Measurements from ENCODE around the gene FAT1.

Gene FAT1

DNA sequence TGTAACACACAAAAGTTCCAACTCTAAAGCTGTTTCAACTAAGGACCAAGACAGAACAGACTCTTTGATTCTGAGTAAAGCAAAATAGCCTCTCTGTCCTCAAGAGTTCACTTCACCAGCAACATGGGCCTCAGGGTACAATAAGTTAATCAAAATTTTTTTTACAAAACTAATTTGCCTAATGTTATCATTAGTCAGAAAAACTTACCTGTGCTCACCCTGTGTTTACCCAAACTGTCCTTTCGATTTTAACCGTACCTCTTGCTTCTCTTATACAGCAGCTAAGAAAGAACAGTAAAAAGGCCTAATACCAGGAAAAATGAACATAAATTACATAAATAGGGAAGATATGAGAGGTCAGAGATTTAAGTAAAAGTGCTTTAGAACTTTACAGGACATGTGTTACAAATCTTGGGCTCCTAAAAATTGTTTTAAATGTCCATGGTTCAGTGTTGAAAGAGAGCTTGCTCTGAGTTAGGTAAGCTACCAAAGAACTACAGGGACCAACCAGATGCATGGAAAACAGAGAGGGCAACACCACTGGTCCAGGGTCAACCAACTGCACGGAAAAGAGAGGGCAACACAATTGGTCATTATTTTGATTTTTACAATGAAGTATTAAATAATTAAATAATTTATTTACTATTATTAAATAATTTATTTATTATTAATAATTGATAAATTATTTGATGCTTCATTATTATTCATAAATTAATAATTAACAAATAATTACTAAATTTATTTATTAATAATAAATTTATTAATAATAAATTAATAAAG is 73.1 kb downstream of the FAT1 start:
- H3K27ac ChIP-seq (ENCODE audit: low read depth, low read length) = no peak overlapping the region
- H3K36me3 ChIP-seq (ENCODE audit: control insufficient read depth in 1 of 2, insufficient read depth in 2 of 2, low read length in 2 of 2) = peaks cover 3 to 5% of the 10 kb centered on the region in 2 experiments
- no peak overlapping the region for H4K91ac ChIP-seq (ENCODE audit: low read depth, low read length)
- no peaks in the 10 kb centered on the region for H3K79me1 ChIP-seq (ENCODE audit: low read length)
- H2BK5ac ChIP-seq (ENCODE audit: low read depth, low read length, poor library complexity) = no peak overlapping the region
- H4K12ac ChIP-seq (ENCODE audit: low read depth, low read length) = no peak overlapping the region
- no peak for DNase-seq
- no peak overlapping the region for H2BK120ac ChIP-seq (ENCODE audit: insufficient read depth, low read length, poor library complexity)
- no peaks in the 10 kb centered on the region for H3K79me2 ChIP-seq (ENCODE audit: control insufficient read depth, insufficient read depth, low read length, poor library complexity)
- no peak overlapping the region for H3K9ac ChIP-seq (ENCODE audit: low read length)
- peaks cover 4% of the 10 kb centered on the region for H3K9me3 ChIP-seq (ENCODE audit: insufficient read depth, low read depth, low read length)
- no peaks in the 10 kb centered on the region for H3K4me1 ChIP-seq (ENCODE audit: control insufficient read depth in 1 of 2, insufficient read depth in 2 of 2, low read length in 2 of 2)
- H3K4ac ChIP-seq (ENCODE audit: low read depth, low read length) = no peak overlapping the region
- H3K27me3 ChIP-seq (ENCODE audit: insufficient read depth, low read length) = no peaks in the 10 kb centered on the region
- no peak overlapping the region for H3K23ac ChIP-seq (ENCODE audit: low read length)
- no peak overlapping the region for H4K8ac ChIP-seq (ENCODE audit: low read depth, low read length)
- no peak overlapping the region for H2AFZ ChIP-seq (ENCODE audit: insufficient read depth, low read length, poor library complexity)
- no peak overlapping the region for H2BK12ac ChIP-seq (ENCODE audit: low read length)
- no CpG with 5 or more reads among the region's 3 CpGs for WGBS (ENCODE audit: extremely low coverage, insufficient coverage, insufficient read length)
- no peak overlapping the region for H3K4me3 ChIP-seq (ENCODE audit: low read depth, low read length)
- no peak overlapping the region for H2AK5ac ChIP-seq (ENCODE audit: low read length)
- H3K14ac ChIP-seq (ENCODE audit: low read length) = no peak overlapping the region
- H3K18ac ChIP-seq (ENCODE audit: low read length) = no peak overlapping the region
- H3K4me2 ChIP-seq (ENCODE audit: low read length) = no peak overlapping the region

GRCh38 chr4:186647821-186648220 is 75.8 kb downstream of the FAT1 start:
- Histone ChIP-seq H3K9me3 (ENCODE audit: insufficient read depth, low read depth, low read length) (peaks cover 5% of the 10 kb centered on the region), H2BK5ac (ENCODE audit: low read depth, low read length, poor library complexity) (no peak overlapping the region), H2AFZ (ENCODE audit: insufficient read depth, low read length, poor library complexity) (no peak overlapping the region), H3K18ac (ENCODE audit: low read length) (no peak overlapping the region), H4K91ac (ENCODE audit: low read depth, low read length) (no peak overlapping the region), H4K12ac (ENCODE audit: low read depth, low read length) (no peak overlapping the region), H3K9ac (ENCODE audit: low read length) (no peak overlapping the region), H3K23ac (ENCODE audit: low read length) (no peak overlapping the region), H3K79me1 (ENCODE audit: low read length) (no peaks in the 10 kb centered on the region), H3K27ac (ENCODE audit: low read depth, low read length) (no peak overlapping the region), H3K36me3 (ENCODE audit: control insufficient read depth in 1 of 2, insufficient read depth in 2 of 2, low read length in 2 of 2) (peaks cover 3 to 5% of the 10 kb centered on the region in 2 experiments), H3K4me2 (ENCODE audit: low read length) (no peak overlapping the region), H4K8ac (ENCODE audit: low read depth, low read length) (no peak overlapping the region), H3K4ac (ENCODE audit: low read depth, low read length) (no peak overlapping the region), H2BK12ac (ENCODE audit: low read length) (no peak overlapping the region), H2AK5ac (ENCODE audit: low read length) (no peak overlapping the region), H3K4me3 (ENCODE audit: low read depth, low read length) (no peak overlapping the region), H3K14ac (ENCODE audit: low read length) (no peak overlapping the region), H3K79me2 (ENCODE audit: control insufficient read depth, insufficient read depth, low read length, poor library complexity) (no peaks in the 10 kb centered on the region), H3K4me1 (ENCODE audit: control insufficient read depth in 1 of 2, insufficient read depth in 2 of 2, low read length in 2 of 2) (no peaks in the 10 kb centered on the region), H2BK120ac (ENCODE audit: insufficient read depth, low read length, poor library complexity) (no peak overlapping the region), H3K27me3 (ENCODE audit: insufficient read depth, low read length) (no peaks in the 10 kb centered on the region)
- no CpG with 5 or more reads among the region's 4 CpGs for WGBS (ENCODE audit: extremely low coverage, insufficient coverage, insufficient read length)
- no peak for DNase-seq

DNA sequence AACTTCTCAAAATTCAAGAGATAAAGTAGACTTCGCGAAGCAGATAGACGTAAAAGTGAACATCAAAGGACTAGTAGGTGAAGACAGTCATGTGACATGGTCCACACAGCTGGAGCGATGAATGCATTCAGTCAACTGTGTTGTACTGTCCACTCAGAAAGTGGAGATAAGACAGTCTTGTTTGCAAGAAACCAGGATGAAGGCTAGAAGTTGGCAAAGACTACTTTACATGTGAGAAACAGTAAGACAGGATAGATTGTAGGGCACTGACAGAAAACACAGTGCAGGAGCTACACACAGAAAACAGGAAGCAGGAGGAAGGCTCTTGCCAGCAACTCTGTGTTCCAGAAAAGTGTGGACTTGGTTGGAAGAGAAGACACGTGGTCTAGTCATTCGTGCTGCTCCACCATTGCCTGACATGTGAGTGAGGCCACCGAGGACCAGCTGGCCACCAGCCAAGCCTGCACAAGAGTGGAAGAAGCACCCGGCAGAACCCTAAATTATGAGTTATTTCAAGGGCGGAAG is 78.9 kb downstream of the FAT1 start:
- Histone ChIP-seq H3K9me3 (ENCODE audit: insufficient read depth, low read depth, low read length) (peaks cover 1% of the 10 kb centered on the region), H3K36me3 (ENCODE audit: control insufficient read depth in 1 of 2, insufficient read depth in 2 of 2, low read length in 2 of 2) (peaks cover 7 to 8% of the 10 kb centered on the region in 2 experiments), H2AFZ (ENCODE audit: insufficient read depth, low read length, poor library complexity) (no peak overlapping the region), H3K27me3 (ENCODE audit: insufficient read depth, low read length) (no peaks in the 10 kb centered on the region), H3K4me1 (ENCODE audit: control insufficient read depth in 1 of 2, insufficient read depth in 2 of 2, low read length in 2 of 2) (no peaks in the 10 kb centered on the region), H3K79me1 (ENCODE audit: low read length) (no peaks in the 10 kb centered on the region), H2BK120ac (ENCODE audit: insufficient read depth, low read length, poor library complexity) (no peak overlapping the region), H4K8ac (ENCODE audit: low read depth, low read length) (no peak overlapping the region), H4K91ac (ENCODE audit: low read depth, low read length) (no peak overlapping the region), H3K23ac (ENCODE audit: low read length) (no peak overlapping the region), H3K4me2 (ENCODE audit: low read length) (no peak overlapping the region), H2AK5ac (ENCODE audit: low read length) (no peak overlapping the region), H3K4me3 (ENCODE audit: low read depth, low read length) (no peak overlapping the region), H3K18ac (ENCODE audit: low read length) (no peak overlapping the region), H3K14ac (ENCODE audit: low read length) (no peak overlapping the region), H2BK5ac (ENCODE audit: low read depth, low read length, poor library complexity) (no peak overlapping the region), H2BK12ac (ENCODE audit: low read length) (no peak overlapping the region), H4K12ac (ENCODE audit: low read depth, low read length) (no peak overlapping the region), H3K27ac (ENCODE audit: low read depth, low read length) (no peak overlapping the region), H3K9ac (ENCODE audit: low read length) (no peak overlapping the region), H3K4ac (ENCODE audit: low read depth, low read length) (no peak overlapping the region), H3K79me2 (ENCODE audit: control insufficient read depth, insufficient read depth, low read length, poor library complexity) (no peaks in the 10 kb centered on the region)
- WGBS (ENCODE audit: extremely low coverage, insufficient coverage, insufficient read length) = no CpG with 5 or more reads among the region's 9 CpGs
- DNase-seq = no peak

DNA sequence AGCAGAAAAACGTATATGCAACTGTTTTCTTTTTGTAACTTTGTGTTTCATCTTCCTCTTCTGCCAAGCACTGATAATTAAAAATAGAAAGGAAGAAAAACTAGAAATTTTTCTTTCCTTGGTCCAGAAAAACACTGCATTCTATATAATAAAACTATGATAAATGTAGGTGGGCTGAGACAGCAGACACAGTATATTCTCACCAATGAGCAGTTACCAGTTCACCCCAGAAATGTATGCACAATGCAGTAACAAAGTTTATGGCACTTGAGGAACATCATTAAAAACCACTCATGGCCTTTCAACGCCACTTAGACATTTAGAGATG is 79.4 kb downstream of the FAT1 start:
- Histone ChIP-seq H4K12ac (ENCODE audit: low read depth, low read length) (no peak overlapping the region), H3K36me3 (ENCODE audit: control insufficient read depth in 1 of 2, insufficient read depth in 2 of 2, low read length in 2 of 2) (peaks cover 5 to 8% of the 10 kb centered on the region in 2 experiments), H2AFZ (ENCODE audit: insufficient read depth, low read length, poor library complexity) (no peak overlapping the region), H3K18ac (ENCODE audit: low read length) (no peak overlapping the region), H3K27ac (ENCODE audit: low read depth, low read length) (no peak overlapping the region), H3K9me3 (ENCODE audit: insufficient read depth, low read depth, low read length) (peaks cover 1% of the 10 kb centered on the region), H4K8ac (ENCODE audit: low read depth, low read length) (no peak overlapping the region), H3K14ac (ENCODE audit: low read length) (no peak overlapping the region), H2BK5ac (ENCODE audit: low read depth, low read length, poor library complexity) (no peak overlapping the region), H3K4me2 (ENCODE audit: low read length) (no peak overlapping the region), H3K23ac (ENCODE audit: low read length) (no peak overlapping the region), H3K4me3 (ENCODE audit: low read depth, low read length) (no peak overlapping the region), H4K91ac (ENCODE audit: low read depth, low read length) (no peak overlapping the region), H2BK12ac (ENCODE audit: low read length) (no peak overlapping the region), H3K4ac (ENCODE audit: low read depth, low read length) (no peak overlapping the region), H3K79me1 (ENCODE audit: low read length) (no peaks in the 10 kb centered on the region), H3K27me3 (ENCODE audit: insufficient read depth, low read length) (no peaks in the 10 kb centered on the region), H3K4me1 (ENCODE audit: control insufficient read depth in 1 of 2, insufficient read depth in 2 of 2, low read length in 2 of 2) (no peaks in the 10 kb centered on the region), H2BK120ac (ENCODE audit: insufficient read depth, low read length, poor library complexity) (no peak overlapping the region), H3K9ac (ENCODE audit: low read length) (no peak overlapping the region), H2AK5ac (ENCODE audit: low read length) (no peak overlapping the region), H3K79me2 (ENCODE audit: control insufficient read depth, insufficient read depth, low read length, poor library complexity) (no peaks in the 10 kb centered on the region)
- no peak for DNase-seq
- WGBS (ENCODE audit: extremely low coverage, insufficient coverage, insufficient read length) = no CpG with 5 or more reads among the region's 2 CpGs
